ENCODE data around the gene TBC1D17. TPM values are rescaled to one million over a fixed set of nuclear protein-coding genes. Genes with fewer than 3 reads are reported as not detected.
"Not testable (repeated sequence)": the region's sequence is repeated elsewhere in the genome, so short reads cannot be mapped to it uniquely, and the experiment has no call there.

Gene TBC1D17
- total RNA-seq, 1 experiment from 2014 or later: 10.3 TPM

DNA sequence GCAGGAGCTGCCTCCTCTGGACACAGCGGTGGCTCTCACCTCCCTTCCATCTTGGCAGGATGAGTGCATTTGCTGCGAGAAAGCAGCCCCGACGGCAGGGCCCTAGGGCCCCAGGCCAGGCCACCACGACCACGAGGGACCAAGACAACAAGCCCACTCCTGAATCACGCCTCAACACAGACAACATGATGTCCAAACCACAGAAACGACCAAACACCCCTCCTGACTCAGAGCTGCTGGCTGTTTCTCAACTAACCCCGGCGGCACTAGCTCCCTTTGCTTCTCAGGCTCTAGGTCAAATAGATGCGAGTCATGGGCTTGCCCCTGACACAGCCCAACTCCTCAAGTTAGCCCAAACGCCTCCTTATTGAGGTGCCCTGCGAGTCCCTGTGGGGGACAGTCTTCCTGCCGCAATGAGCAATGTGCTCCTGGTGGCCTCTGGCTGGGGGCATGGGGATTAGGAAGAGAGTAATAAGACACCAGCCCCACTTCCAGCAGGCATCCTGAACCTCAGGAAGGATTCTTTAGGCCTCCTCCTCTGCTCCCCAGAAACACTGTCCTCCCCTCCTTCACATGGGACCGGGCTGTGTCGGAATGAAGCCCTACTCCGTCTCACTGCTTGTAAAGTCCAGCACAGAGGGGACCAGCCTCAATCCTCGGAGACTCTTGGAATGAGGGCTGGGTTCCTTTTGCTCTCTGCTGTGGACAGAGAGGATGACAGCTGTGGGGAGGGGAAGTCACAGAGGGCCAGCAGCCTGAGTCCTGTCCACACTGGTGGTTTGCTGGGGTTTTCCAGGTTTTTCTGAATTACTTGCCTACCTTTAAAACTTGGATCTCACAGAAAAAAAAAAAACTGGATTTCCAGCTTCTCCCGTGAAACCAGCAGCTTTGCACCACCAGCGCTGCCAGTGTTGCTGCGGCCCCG, 44.6 kb downstream of the TBC1D17 start:
- DNase-seq (ENCODE audit: low read depth): peak; percentile 55

DNA sequence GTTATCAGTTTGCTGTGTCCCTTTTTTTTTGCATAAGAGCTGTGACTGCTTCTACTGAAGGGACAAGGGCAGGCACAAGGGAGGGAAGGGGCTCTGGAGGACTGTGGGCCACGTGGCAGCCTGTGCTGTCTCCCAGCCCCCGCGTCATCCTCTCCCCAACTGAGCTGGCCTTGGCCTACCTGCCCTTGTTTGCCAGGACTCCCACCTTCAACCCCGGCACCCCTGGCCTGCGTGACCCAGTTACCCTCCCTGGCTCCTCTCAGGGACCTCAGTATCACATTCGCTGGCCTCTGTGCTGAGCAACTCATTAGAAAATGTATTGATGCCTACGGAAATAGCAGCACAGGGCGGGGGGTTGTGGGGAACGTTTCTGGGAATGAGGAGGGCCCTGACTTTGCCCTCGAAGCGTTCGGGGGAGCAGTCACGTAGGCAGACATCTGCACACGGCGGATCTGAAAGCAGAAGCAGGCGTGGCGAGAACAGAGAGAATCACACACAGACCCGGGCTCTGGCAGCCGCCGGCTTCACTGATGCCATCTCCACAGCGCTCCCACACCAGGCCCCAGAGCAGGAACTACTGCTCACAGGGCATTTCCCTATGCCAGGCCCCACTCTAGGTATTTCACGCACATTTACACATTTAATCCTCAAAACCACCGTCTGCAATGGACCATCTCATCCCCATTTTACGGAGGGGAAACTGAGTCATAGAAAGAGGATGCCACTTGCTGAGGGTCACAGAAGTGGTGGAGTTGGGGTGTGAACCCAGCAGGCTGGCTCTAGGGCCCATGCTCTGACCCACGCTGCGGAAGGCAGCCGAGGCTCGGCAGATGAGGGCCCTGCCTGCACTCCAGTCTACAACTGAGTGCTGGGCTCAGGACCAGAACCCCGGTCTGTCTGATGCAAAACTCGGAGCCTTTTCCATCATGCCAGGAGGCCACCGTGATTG, 45.8 kb downstream of the TBC1D17 start:
- DNase-seq (ENCODE audit: low read depth): no peak

DNA sequence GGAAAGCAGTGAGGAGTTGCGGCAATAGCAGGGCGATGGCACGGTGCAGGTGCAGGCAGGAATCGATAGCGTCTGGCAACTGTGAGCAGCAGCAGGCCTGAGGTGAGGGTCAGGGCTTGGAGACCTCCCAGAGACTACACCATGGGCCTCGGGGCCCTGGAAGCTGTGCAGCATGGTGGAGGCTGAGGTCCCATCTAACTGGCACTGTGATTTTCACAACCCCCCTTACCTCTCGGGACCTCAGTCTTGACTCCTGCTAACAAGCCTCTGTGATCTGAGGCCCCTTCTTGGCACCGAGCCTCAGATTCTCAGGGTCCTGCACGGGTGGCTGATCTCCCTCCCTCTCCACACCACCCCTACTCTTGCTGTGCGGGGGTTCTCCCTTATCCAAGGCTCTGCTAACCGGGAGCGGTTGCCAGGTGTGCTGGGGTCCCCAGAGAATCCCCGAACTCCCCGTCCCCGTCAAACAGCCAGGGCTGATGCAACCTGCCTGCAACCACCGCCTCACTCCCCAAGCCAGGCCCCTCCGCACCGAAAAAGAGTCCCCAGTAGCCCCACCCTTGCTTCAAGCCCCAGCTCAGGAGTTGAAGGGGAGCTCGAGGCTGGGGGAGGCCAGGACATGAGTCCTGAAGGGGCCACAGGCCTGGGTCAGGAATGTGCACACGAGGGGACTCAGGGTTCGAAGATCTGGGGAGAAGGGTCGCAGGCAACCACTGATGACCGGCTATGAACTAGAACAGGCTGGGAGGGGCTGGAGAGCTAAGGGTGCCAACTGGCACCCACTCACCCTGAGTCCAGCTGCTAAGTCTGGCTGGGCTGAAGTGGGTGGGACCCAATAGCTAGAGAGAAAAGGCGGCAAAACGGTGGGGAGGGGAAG, 46.7 kb downstream of the TBC1D17 start:
- no peak for DNase-seq (ENCODE audit: low read depth)

DNA sequence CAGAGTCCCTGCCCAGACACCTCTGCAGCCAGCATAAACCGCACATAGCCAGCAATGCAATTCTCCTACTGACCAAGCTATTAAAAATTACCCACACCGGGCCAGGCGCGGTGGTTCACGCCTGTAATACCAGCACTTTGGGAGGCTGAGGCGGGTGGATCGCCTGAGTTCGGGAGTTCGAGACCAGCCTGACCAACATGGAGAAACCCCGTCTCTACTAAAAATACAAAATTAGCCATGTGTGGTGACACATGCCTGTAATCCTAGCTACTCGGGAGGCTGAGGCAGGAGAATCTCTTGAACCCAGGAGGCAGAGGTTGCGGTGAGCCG, 47.3 kb downstream of the TBC1D17 start:
- DNase-seq (ENCODE audit: low read depth): not testable (repeated sequence)

DNA sequence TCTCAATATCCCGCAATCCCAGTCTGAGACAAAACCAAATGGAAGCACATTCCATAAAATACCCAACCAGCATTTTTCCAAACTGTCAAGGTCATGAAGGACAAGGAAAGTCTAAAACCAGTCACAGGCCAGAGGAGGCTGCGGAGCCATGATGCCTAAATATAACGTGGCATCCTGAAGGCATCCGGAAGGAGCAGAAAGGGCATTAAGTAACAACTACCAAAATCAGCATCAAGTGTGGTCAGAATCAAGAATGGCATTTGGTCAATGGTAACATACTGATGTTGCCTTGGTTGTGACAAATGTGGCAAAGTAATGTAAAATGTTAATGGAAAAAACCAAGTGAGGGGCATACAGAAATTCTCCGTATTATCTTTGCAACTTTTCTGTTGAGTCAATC, 48.0 kb downstream of the TBC1D17 start:
- no peak for DNase-seq (ENCODE audit: low read depth)

DNA sequence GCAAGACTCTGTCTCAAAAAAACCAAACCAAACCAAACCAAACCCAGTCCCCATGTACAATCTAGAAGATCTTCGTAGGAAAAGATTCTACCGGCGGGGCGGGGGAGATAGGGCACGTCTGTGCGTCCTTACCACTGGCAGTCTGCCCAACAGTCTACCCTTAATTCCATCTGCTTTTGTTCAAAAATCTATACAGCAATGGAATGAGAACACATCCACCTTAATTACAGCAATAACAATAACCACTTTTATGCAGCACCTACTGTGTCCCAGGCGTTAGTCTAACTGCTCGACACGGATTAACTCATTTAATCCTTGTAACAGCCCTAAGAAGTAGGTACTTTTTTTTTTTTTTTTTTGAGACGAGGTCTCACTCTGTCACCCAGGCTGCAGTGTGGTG, 49.0 kb downstream of the TBC1D17 start:
- no peak for DNase-seq (ENCODE audit: low read depth)

DNA sequence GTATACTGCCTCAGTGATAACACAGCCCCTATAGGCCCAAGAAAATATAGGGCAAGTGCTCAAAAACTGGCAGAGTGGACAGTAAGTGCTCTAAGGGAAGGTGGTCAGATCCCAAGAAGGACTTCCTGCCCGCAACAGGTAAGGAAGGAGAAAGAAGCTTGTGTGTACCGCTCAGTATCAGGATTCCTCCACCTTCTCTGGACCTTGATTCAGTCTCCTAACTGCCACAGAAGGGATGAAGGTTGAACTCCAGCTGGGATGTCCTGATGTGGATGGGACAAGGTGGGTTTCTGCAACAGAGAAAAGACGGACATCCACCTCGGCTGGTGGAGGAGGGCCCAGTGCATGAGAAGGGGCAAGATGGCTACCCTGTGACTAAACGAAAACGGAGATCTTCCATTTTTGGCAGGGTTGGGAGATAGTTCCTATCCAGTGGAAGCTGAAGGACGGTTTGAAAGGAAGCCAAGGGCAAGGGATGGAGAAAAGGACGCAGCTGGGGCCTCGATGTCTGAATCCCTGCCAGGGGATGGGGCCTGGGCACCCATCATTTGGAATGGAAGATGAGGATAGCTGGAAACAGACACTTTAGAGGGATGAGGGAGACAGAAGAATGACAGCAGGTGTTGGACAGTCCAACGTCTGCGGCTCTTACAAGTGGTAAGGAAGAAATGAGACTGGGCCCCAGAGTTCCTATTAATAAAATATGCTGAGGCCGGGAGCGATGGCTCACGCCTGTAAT, 50.2 kb downstream of the TBC1D17 start:
- DNase-seq (ENCODE audit: low read depth): no peak

DNA sequence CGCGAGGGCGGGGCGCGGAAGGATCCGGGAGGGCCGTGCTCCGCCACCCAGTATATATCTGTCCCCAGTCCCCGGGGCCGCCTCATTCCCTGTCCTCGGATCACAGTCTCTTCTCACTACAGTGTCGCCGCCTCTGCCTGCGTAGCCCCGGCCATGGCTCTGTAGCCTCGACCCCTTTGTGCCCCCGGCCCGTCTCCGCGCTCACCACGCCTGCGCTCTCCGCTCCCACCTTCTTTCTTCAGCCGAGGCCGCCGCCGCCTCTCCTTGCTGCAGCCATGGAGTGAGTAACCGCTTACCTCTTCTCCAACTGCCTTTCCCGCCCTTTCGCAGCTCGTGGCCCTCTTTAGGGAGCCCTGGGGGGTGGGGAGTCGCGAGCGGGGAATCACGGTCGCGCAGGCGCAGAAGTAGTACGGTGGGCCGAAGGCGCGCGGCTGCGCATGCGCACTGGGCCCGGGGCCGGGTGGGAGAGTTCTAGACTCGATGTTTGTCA, 51.7 kb downstream of the TBC1D17 start, which contains the start of the genes ATF5 and NUP62:
ATF5 (plus strand) TSS at position 85 of the 490 bp plus-strand sequence. CDS start 1,646 bp downstream, outside the sequence.
NUP62 (minus strand) TSS at position 384 of the 490 bp plus-strand sequence. CDS start 19,697 bp downstream, outside the sequence.
- peak; percentile 85 for DNase-seq (ENCODE audit: low read depth)

DNA sequence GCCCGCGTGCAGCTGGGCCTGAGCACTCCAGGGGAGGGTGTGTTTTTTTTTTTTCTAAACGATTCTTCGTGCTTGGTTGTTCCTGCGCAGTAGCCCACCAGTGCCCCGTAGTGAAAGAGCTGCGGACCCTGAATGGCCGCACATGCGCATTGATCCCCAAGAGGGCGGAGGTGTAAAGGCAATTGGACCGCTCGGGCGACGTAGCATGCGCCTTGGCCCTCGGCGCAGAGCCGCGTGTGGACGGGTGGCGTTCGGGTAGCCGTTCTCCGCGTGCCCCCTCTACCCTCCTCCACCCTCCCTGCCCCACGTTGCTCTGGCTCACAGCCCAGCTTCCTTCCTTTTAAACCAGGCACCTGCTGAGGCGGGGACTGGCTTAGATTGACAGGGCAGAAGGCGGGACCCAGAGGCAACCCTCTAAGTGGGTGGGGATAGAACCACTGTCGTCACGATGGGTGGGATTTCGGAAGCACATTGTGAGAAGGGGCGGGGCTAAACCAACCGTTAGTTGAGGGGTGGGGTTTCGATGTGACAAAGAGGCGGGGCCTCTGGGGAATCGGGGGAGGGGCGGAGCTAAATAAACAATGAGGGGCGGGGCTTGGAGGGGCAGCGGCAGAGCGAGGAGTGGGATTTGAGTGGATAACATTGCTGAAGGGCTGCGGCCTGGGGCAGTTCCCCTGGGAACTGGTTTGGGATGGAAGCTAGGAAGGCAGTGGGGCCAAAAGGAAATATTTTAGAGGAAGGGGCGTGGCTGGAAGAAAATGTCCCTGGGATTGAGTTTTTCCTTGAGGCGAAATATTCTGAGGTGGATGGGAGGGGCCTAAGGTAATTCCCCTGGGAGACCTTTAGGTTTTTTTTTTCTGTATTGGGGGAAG, 52.3 kb downstream of the TBC1D17 start:
- DNase-seq (ENCODE audit: low read depth): peak; percentile 93

DNA sequence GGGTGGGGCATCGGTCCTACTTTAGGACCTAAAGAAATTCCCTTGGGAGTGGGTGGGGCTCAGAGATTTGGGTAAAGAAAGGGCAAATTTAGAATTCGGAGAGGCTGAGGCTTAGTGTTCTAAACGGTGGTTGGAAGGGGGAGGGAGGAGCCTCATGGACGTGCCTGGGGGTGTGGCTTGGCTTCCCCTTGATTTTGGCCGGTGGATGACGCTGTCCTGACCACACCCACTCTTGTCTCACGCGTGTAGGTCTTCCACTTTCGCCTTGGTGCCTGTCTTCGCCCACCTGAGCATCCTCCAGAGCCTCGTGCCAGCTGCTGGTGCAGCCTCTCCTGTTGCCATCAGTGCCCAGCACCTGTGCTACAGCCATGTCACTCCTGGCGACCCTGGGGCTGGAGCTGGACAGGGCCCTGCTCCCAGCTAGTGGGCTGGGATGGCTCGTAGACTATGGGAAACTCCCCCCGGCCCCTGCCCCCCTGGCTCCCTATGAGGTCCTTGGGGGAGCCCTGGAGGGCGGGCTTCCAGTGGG, 53.0 kb downstream of the TBC1D17 start:
- no peak for DNase-seq (ENCODE audit: low read depth)

DNA sequence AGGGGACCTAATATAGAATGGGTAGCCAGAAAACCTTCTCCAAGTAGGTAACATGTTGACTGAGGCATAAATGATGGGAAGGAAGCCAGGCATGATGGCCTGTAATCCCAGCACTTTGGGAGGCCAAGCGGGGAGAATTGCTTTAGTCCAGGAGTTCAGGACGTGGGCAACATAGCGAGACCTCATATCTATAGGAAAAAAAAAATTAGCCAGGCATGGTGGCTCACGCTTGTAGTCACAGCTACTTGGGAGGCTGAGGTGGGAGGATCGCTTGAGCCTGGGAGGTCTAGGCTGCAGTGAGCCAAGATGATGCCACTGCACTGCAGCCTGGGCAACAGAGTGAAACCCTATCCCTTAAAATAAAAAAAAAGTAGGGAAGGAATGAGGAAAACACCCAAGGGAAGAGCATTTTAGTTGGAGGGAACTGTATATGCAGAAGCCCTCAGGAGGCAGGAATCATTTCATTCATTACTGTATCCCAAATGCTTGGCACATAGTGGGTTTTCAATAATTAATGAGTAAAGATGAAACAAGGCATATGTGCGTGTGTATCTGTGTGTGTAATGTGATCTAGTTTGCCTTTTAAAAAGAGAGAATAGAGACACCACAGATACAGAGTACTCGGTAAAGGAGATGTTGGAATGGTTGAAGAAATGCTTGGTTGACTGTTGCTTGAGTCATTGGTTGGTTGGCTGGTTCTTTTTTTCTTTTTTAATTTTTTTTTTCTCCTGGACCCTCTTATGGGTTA, 54.0 kb downstream of the TBC1D17 start:
- DNase-seq (ENCODE audit: low read depth): no peak

DNA sequence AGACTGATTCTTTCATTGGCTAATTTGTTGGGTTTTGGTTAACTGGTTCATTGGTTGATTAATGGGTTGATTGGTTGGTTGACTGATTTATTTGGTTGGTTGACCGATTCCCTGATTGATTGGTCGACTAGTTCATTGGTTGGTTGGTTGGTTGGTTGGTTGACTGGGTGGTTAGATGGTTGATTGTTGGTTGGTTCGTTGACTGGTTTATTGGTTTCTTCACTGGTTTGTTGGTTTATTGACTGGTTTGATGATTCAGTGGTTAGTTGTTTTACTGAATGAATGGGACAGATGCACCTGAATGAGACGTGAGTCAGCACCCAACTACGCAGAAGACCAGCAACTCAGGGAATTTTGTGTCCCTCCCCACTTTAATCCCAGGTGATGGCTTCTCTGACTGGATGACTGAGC, 54.5 kb downstream of the TBC1D17 start:
- no peak for DNase-seq (ENCODE audit: low read depth)

DNA sequence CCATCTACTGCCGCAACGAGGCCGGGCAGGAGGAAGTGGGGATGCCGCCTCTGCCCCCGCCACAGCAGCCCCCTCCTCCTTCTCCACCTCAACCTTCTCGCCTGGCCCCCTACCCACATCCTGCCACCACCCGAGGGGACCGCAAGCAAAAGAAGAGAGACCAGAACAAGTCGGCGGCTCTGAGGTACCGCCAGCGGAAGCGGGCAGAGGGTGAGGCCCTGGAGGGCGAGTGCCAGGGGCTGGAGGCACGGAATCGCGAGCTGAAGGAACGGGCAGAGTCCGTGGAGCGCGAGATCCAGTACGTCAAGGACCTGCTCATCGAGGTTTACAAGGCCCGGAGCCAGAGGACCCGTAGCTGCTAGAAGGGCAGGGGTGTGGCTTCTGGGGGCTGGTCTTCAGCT, 55.2 kb downstream of the TBC1D17 start:
- DNase-seq (ENCODE audit: low read depth): no peak

DNA sequence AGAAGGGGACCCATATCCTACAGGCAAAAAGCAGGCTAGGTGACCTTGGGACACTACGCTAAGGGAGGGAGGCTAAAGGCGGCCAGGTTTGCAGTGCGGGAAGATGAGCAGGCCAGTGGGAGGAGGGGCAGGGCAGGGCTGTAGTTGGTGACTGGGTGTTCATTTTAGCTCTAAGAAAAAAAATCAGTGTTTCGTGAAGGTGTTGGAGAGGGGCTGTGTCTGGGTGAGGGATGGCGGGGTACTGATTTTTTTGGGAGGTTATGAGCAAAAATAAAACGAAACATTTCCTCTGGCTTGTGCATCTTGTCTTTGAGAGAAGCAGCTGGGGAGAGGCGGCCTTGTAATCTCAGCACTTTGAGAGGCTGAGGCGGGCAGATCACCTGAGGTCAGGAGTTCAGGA, 56.1 kb downstream of the TBC1D17 start:
- no peak for DNase-seq (ENCODE audit: low read depth)

DNA sequence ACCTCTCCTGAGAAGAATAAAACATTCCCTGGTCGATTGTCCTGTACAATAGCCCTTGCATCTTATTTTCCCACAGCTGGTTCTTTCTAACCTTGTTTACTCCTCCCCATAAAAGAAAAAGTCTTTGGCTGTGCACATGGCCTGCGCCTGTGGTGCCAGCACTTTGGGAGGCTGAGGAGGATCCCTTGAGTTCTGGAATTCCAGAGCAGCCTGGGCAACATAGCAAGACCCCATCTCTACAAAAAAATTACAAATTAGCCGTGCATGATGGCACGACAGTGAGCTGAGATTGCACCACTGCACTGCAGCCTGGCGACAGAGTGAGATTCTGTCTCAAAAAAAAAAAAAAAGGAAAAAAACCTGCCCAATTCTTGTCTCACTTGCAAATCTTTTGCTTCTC, 59.0 kb downstream of the TBC1D17 start:
- no peak for DNase-seq (ENCODE audit: low read depth)

DNA sequence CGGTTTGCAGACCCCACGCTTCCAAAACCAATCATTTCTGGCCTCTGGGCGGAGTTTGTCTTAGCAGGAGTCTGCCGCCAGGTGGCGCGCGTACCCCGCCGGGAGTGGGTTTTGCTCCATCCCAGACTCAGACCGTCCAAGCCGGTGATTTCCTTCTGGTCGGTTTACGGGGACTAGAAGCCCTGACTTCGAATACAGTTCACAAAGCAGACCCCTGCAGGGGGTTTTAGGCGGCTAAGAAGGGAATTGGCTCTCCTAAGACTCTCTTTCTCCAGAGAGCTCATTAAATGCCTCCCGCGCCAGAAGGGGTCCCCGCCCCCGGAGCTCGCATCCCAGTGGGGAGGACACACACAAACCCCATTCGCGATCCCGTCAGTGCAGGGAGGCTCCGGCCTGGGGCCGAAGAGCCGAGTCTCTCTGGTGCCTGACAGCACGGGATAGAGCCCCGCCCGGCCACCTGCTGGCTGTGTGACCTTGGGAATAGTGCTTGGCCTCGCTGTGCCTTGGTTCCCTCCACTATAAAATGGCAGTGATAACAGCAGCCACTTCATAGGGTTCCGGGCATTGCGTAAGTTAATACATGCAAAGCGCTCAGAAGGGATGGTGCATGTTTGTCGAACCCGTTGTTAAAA, 60.4 kb downstream of the TBC1D17 start:
- DNase-seq (ENCODE audit: low read depth): peak; percentile 70

All from RPMI7951 (cell line).